GM12878 (cell line): ENCODE data around the gene OR2T3. TPM values are rescaled to one million over a fixed set of nuclear protein-coding genes. Genes with fewer than 3 reads are reported as not detected.
"Not testable (repeated sequence)": the region's sequence is repeated elsewhere in the genome, so short reads cannot be mapped to it uniquely, and the experiment has no call there.

Source experiments
- ATAC-seq: fragments of 200-7000 bp; cut with Tn5 transposase; 3 replicates; pipeline ENCODE4 v1.9.1; 2020; ENCODE audit warnings: mild to moderate bottlenecking, moderate library complexity
- BruUV-seq: library from RNA; stranded (reverse); fragments of 400-500 nt; replicated peaks from 2 replicates; lab custom pipeline; 2021; lab: Mats Ljungman, UMichigan
- CTCF ChIA-PET: fragments of 300-600 bp; sonication (Branson Sonifier 250); formaldehyde crosslinking; extraction: SDS; loops from one replicate; lab custom pipeline; 2021; ENCODE audit warnings: inconsistent platforms; lab: Yijun Ruan, JAX
- POLR2A ChIA-PET: fragments of 350-600 bp; formaldehyde crosslinking; extraction: SDS; loops from one replicate; lab custom pipeline; 2021; ENCODE audit warnings: inconsistent platforms; lab: Charles Lee
- RAD21 ChIA-PET: fragments of 300-600 bp; sonication (Branson Sonifier 250); formaldehyde crosslinking; loops from one replicate; lab custom pipeline; 2023; ENCODE audit warnings: antibody characterized with exemption; ENCODE audit not compliant: unreplicated experiment; lab: Charles Lee
- SMC1A ChIA-PET: fragments of 300-600 bp; sonication (Branson Sonifier 250); formaldehyde crosslinking; loops from one replicate; lab custom pipeline; 2023; ENCODE audit not compliant: unreplicated experiment, uncharacterized antibody; lab: Charles Lee
- DNase-seq: peaks from one replicate; pipeline ENCODE4 v3.0.0-alpha.2; 2011; ENCODE audit warnings: low read depth, low spot score
- FAIRE-seq: peaks from 3 replicates; lab custom pipeline; 2011; peaks lifted over from hg19 to GRCh38; lab: Jason Lieb, UNC
- H2AFZ ChIP-seq: 2 replicates; pipeline ENCODE4 v1.6.0; 2011; ENCODE audit warnings: low read depth, low read length, control low read depth; ENCODE audit not compliant: control insufficient read depth
- H3K27ac ChIP-seq: 2 replicates; pipeline ENCODE4 v1.5.1; 2011; ENCODE audit warnings: control low read depth; ENCODE audit not compliant: control insufficient read depth, insufficient read depth
- H3K27me3 ChIP-seq, 2 experiments: replicated peaks in 1 of 2; 2 replicates each; pipeline versions ENCODE4 v1.6.0 to v1.6.1; 2011; ENCODE audit warnings: low read length in 1 of 2; ENCODE audit not compliant: control insufficient read depth in 2 of 2, insufficient read depth in 2 of 2
- H3K36me3 ChIP-seq, 2 experiments: 2 replicates each; pipeline ENCODE4 v1.5.1; 2011; ENCODE audit warnings: low read length in 1 of 2; ENCODE audit not compliant: control insufficient read depth in 2 of 2, insufficient read depth in 2 of 2
- H3K4me1 ChIP-seq: 2 replicates; pipeline ENCODE4 v1.6.1; 2011; ENCODE audit warnings: mild to moderate bottlenecking, low read length, moderate library complexity, mixed read lengths; ENCODE audit not compliant: control insufficient read depth, insufficient read depth
- H3K4me2 ChIP-seq: 2 replicates; pipeline ENCODE4 v1.6.0; 2011; ENCODE audit warnings: control low read depth; ENCODE audit not compliant: control insufficient read depth, insufficient read depth
- H3K4me3 ChIP-seq: fragments of 200-600 bp; sonication (generic); 2 replicates; pipeline ENCODE4 v1.5.1; 2016
- H3K79me2 ChIP-seq: 2 replicates; pipeline ENCODE4 v1.6.0; 2011; ENCODE audit warnings: low read length; ENCODE audit not compliant: control insufficient read depth, insufficient read depth
- H3K9ac ChIP-seq: 2 replicates; pipeline ENCODE4 v1.8.0; 2011; ENCODE audit warnings: low read length, control low read depth, mixed read lengths; ENCODE audit not compliant: control insufficient read depth, insufficient read depth
- H3K9me3 ChIP-seq: replicated peaks from 3 replicates; pipeline ENCODE4 v1.5.1; 2011; ENCODE audit warnings: mild to moderate bottlenecking, low read length; ENCODE audit not compliant: control insufficient read depth, insufficient read depth
- H4K20me1 ChIP-seq: 2 replicates; pipeline ENCODE4 v1.6.0; 2011; ENCODE audit not compliant: control insufficient read depth, insufficient read depth
- BHLHE40 ChIP-seq, 2 experiments: fragments of 450-650 bp in 1 of 2; IDR thresholded peaks; 2 replicates each; pipeline ENCODE4 v1.6.1; 2011 to 2017; ENCODE audit warnings: low read depth in 2 of 2, borderline replicate concordance in 1 of 2, improper control_type of control experiment in 1 of 2, low read length in 1 of 2, mild to moderate bottlenecking in 1 of 2
- CEBPB ChIP-seq, 2 experiments: fragments of 150-350 bp in 1 of 2; IDR thresholded peaks; 2 replicates each; pipeline ENCODE4 v1.6.1; 2012 to 2014; ENCODE audit warnings: low read depth in 2 of 2, low read length in 2 of 2, borderline replicate concordance in 1 of 2, inconsistent platforms in 1 of 2
- RUNX3 ChIP-seq: IDR thresholded peaks from 2 replicates; pipeline ENCODE4 v1.6.1; 2012; ENCODE audit warnings: low read length, inconsistent platforms
- WGBS: methylation state at CpG from one replicate; pipeline ENCODE4 v1.1.6; 2016; ENCODE audit warnings: low lambda C conversion rate; ENCODE audit not compliant: insufficient replicate concordance, insufficient coverage; ENCODE audit errors: missing lambda C conversion rate; 5-methylcytosine and 5-hydroxymethylcytosine counted together
- in situ Hi-C: fragments of 300-500 bp; cut with MboI; formaldehyde crosslinking; loops from 9 replicates; pipeline ENCODE4 v1.14.3; 2018; ENCODE audit warnings: mixed read lengths
- intact Hi-C: fragments of 100-400 bp; cut with micrococcal nuclease; formaldehyde crosslinking; loops from one replicate; pipeline ENCODE4 v1.14.2; 2022; ENCODE audit not compliant: unreplicated experiment
- polyA plus RNA-seq, 11 experiments: library from polyadenylated mRNA; depleted of rRNA in 4 of 11; unstranded in 6 of 11; stranded (reverse) in 5 of 11; fragments of >200 nt; fragmentation: Nextera tagmentation in 4 of 11; fragmentation: Illumina TruSeq in 1 of 11; extraction: Ambion mirVana in 4 of 11; extraction: Trizol in 1 of 11; gene quantifications; 1 replicate in 1 of 11; 2 replicates in 10 of 11; pipeline versions ENCODE4 v1.2.1 to v1.2.3, GENCODE V29; 2011 to 2016; ENCODE audit warnings: inconsistent platforms in 2 of 11, missing spikeins in 2 of 11, low read depth in 1 of 11
- total RNA-seq, 4 experiments: library from RNA; depleted of rRNA in 3 of 4; stranded (reverse); fragments of >200 nt in 3 of 4; fragmentation: Illumina TruSeq in 1 of 4; extraction: Trizol in 1 of 4; gene quantifications; 2 replicates each; pipeline versions ENCODE4 v1.2.1 to v1.2.3, GENCODE V29; 2013 to 2021
- TF ChIP-seq, protein P1 (sequence below): fragments of 450-650 bp; IDR thresholded peaks from 2 replicates; pipeline ENCODE4 v1.6.1; 2016; ENCODE audit warnings: mild to moderate bottlenecking

The OR2T3 gene
- total and polyA plus RNA-seq, 10 of the 15 experiments (the other 5 are each of a cell fraction or from before 2014, with no cell fraction given) = 2.0 to 23.3 (median 7.2) TPM

DNA sequence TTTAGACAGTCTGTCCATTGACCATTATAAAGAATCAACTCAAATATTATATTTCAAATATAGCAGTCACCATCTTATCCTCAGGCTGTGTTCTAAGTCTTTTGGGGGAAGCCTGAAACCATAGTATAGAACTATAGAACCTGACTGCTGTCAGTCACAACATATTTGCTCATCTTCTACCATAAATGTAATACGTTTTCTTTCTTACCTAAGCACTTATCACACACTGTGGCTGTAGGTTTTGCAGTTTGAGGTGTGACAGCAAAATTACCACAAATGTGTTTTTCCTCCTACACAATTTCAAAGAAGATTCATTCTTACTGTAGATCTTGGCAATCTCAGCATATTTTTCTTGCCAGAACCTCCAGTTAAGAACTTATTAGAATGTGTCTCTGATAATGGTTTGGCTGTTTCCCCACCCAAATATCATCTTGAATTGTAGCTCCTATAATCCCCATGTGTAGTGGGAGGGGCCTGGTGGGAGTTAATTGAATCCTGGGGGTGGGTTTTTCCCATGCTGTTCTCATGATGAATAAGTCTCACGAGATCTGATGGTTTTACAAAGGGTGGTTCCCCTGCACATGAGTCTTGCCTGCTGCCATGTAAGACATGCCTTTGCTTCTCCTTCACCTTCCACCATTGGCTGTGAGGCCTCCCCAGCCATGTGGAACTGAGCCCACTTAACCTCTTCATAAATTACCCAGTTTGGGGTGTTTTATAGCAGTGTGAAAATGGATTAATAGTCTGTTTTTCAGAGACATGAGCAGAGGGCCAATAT lies 30.5 kb upstream of the OR2T3 start:
- POLR2A ChIA-PET, RAD21 ChIA-PET, FAIRE-seq, BruUV-seq, H3K27me3 ChIP-seq, H3K27ac ChIP-seq, H2AFZ ChIP-seq, H4K20me1 ChIP-seq, H3K4me3 ChIP-seq, H3K36me3 ChIP-seq, H3K9me3 ChIP-seq, H3K9ac ChIP-seq, CTCF ChIA-PET, DNase-seq, H3K4me2 ChIP-seq, H3K79me2 ChIP-seq: not testable (repeated sequence)
- ATAC-seq = peak; percentile 38
- TF ChIP-seq, protein P1, sequence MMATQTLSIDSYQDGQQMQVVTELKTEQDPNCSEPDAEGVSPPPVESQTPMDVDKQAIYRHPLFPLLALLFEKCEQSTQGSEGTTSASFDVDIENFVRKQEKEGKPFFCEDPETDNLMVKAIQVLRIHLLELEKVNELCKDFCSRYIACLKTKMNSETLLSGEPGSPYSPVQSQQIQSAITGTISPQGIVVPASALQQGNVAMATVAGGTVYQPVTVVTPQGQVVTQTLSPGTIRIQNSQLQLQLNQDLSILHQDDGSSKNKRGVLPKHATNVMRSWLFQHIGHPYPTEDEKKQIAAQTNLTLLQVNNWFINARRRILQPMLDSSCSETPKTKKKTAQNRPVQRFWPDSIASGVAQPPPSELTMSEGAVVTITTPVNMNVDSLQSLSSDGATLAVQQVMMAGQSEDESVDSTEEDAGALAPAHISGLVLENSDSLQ = peak; percentile 64
- TF ChIP-seq RUNX3 = 0 out of 2 replicates have a peak, but pooled peaks have one; percentile 21
- peak in 1 of 2 experiments; percentile 19; a peak in 1 of 4 replicates for TF ChIP-seq BHLHE40 (IDR thresholded peaks at IDR 0.05; ENCODE audit: borderline replicate concordance in 1 of 2, low read depth in 2 of 2, low read length in 1 of 2)
- intact Hi-C loops = loop anchor here (5.0 kb wide), 1 partner anchor 35 kb away; no protein-coding TSS in a partner anchor
- in situ Hi-C loops = loop anchor here (25.0 kb wide), 1 partner anchor 1080 kb away; no protein-coding TSS in a partner anchor
- WGBS = 67% methylated on average over 1 of the region's 2 CpGs
- SMC1A ChIA-PET = interaction anchor here (0.7 kb wide), 1 partner anchor 209 kb away, joined by 3 read pairs; no protein-coding TSS in a partner anchor
- peaks cover 20% of the 10 kb centered on the region for H3K4me1 ChIP-seq

DNA sequence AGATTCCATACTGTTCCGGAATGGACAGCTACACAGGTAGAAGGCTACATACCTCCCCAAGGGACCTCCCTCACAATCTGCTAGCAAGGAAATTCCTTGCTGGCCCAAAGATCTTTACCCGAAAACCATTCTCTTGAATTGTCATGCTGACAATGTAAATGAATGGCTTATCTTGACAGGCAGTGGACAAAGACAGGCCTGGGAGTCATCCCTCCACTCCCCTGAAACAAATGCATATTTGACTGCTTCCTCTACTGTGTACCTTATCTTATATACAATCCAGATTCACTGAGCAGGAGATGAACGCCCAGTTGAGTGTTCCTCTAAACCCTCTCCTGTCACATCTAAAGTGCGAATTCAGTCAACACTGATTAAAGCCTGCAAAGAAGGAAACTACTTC lies 28.5 kb upstream of the OR2T3 start:
- BruUV-seq, H3K27me3 ChIP-seq, RAD21 ChIA-PET, CTCF ChIA-PET, H3K4me3 ChIP-seq, H2AFZ ChIP-seq, H3K9ac ChIP-seq, POLR2A ChIA-PET, FAIRE-seq, H3K27ac ChIP-seq, ATAC-seq, H4K20me1 ChIP-seq, DNase-seq, H3K79me2 ChIP-seq, H3K4me1 ChIP-seq, H3K4me2 ChIP-seq, H3K9me3 ChIP-seq, H3K36me3 ChIP-seq, SMC1A ChIA-PET: not testable (repeated sequence)
- in situ Hi-C loops (loop anchor here (25.0 kb wide), 1 partner anchor 1082 kb away; no protein-coding TSS in a partner anchor), intact Hi-C loops (loop anchor here (5.0 kb wide), 1 partner anchor 37 kb away; no protein-coding TSS in a partner anchor)
- 57% methylated on average over 4 of the region's 4 CpGs for WGBS
- TF ChIP-seq CEBPB (IDR thresholded peaks at IDR 0.05; ENCODE audit: borderline replicate concordance in 1 of 2, low read depth in 2 of 2, low read length in 2 of 2) = 0 out of 4 replicates have a peak, but pooled peaks of 1 of the 2 experiments have one; percentile 19

DNA sequence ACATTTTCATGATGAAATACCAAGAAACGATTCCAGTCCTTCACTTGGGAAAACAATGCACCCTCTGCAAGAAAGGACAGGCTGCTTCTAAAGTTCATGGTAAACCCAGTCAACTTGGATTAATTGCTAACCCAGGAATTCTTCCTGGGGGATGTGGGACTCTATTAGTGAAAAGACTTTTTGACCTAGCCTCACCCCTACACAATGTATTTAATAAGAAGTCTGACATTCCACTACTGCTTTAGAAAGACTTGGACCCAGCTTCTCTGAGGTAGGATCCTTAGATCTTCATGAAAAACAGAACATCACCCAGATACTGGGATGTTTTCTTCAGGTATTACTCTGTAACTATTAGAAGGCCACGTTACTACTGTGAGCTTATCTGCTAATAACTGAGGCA lies 27.8 kb upstream of the OR2T3 start, which contains the start of gene OR2T2:
TSS of gene OR2T2 (plus strand) at position 239 of the 400 bp plus-strand sequence. CDS start 7,161 bp downstream, outside the sequence.
- FAIRE-seq, H3K4me2 ChIP-seq, H3K27ac ChIP-seq, BruUV-seq, H3K9ac ChIP-seq, ATAC-seq, H3K4me3 ChIP-seq, H3K4me1 ChIP-seq, H3K36me3 ChIP-seq, H3K79me2 ChIP-seq, intact Hi-C loops, H2AFZ ChIP-seq, H3K27me3 ChIP-seq, RAD21 ChIA-PET, H3K9me3 ChIP-seq, DNase-seq, H4K20me1 ChIP-seq: not testable (repeated sequence)
- 67% methylated on average over 1 of the region's 2 CpGs for WGBS
- CTCF ChIA-PET = interaction anchor here (1.4 kb wide), 1 partner anchor 41 kb away, joined by 5 read pairs; no protein-coding TSS in a partner anchor
- SMC1A ChIA-PET = interaction anchor here (0.7 to 1.5 kb wide), 3 partner anchors 244 to 361 kb away, joined by 3 to 4 read pairs (median 3); no protein-coding TSS in a partner anchor
- in situ Hi-C loops = loop anchor here (25.0 kb wide), 1 partner anchor 1083 kb away; no protein-coding TSS in a partner anchor
- POLR2A ChIA-PET = interaction anchor here (1.3 to 1.5 kb wide), 2 partner anchors 360 to 392 kb away, joined by 3 read pairs; no protein-coding TSS in a partner anchor
